ENCODE measurements around the gene CLEC6A.
A peak's percentile ranks its signal among the peaks of the same experiment; 100 is the strongest.
"Not testable (repeated sequence)": the region's sequence is repeated elsewhere in the genome, so short reads cannot be mapped to it uniquely, and the experiment has no call there.

The CLEC6A gene

GRCh38 chr12:8495671-8496070 is 39.9 kb downstream of the CLEC6A start:
- Histone ChIP-seq H3K4me1 (ENCODE audit: control insufficient read depth, insufficient read depth, low read length) (peaks cover 19% of the 10 kb centered on the region), H3K27ac (ENCODE audit: low read depth, low read length) (peak overlapping the region; percentile 39)
- H3K36me3 ChIP-seq (ENCODE audit: control insufficient read depth, insufficient read depth, low read length); H3K4me3 ChIP-seq (ENCODE audit: low read depth, low read length); H3K9ac ChIP-seq (ENCODE audit: low read depth, low read length); H3K9me3 ChIP-seq (ENCODE audit: control insufficient read depth, insufficient read depth, low read length); H3K27me3 ChIP-seq (ENCODE audit: control insufficient read depth, insufficient read depth, low read length): not testable (repeated sequence)

- not testable (repeated sequence) for H3K36me3 ChIP-seq (ENCODE audit: control insufficient read depth, insufficient read depth, low read length); H3K4me3 ChIP-seq (ENCODE audit: low read depth, low read length); H3K9ac ChIP-seq (ENCODE audit: low read depth, low read length); H3K27me3 ChIP-seq (ENCODE audit: control insufficient read depth, insufficient read depth, low read length); H3K9me3 ChIP-seq (ENCODE audit: control insufficient read depth, insufficient read depth, low read length)
- Histone ChIP-seq H3K27ac (ENCODE audit: low read depth, low read length) (peak overlapping the region; percentile 39), H3K4me1 (ENCODE audit: control insufficient read depth, insufficient read depth, low read length) (peaks cover 19% of the 10 kb centered on the region)
These were observed 40.3 kb downstream of the CLEC6A start for GRCh38 chr12:8496074-8496473.

- Histone ChIP-seq H3K4me1 (ENCODE audit: control insufficient read depth, insufficient read depth, low read length) (peaks cover 19% of the 10 kb centered on the region), H3K9ac (ENCODE audit: low read depth, low read length) (no peak overlapping the region), H3K4me3 (ENCODE audit: low read depth, low read length) (no peak overlapping the region), H3K27ac (ENCODE audit: low read depth, low read length) (no peak overlapping the region), H3K9me3 (ENCODE audit: control insufficient read depth, insufficient read depth, low read length) (no peaks in the 10 kb centered on the region), H3K27me3 (ENCODE audit: control insufficient read depth, insufficient read depth, low read length) (no peaks in the 10 kb centered on the region), H3K36me3 (ENCODE audit: control insufficient read depth, insufficient read depth, low read length) (no peaks in the 10 kb centered on the region)
These were observed 43.9 kb downstream of the CLEC6A start for GRCh38 chr12:8499616-8500015.

GRCh38 chr12:8501720-8502119 is 46.0 kb downstream of the CLEC6A start:
- Histone ChIP-seq H3K27me3 (ENCODE audit: control insufficient read depth, insufficient read depth, low read length) (no peaks in the 10 kb centered on the region), H3K9ac (ENCODE audit: low read depth, low read length) (no peak overlapping the region), H3K4me3 (ENCODE audit: low read depth, low read length) (no peak overlapping the region), H3K4me1 (ENCODE audit: control insufficient read depth, insufficient read depth, low read length) (peaks cover 13% of the 10 kb centered on the region), H3K9me3 (ENCODE audit: control insufficient read depth, insufficient read depth, low read length) (no peaks in the 10 kb centered on the region), H3K27ac (ENCODE audit: low read depth, low read length) (no peak overlapping the region), H3K36me3 (ENCODE audit: control insufficient read depth, insufficient read depth, low read length) (no peaks in the 10 kb centered on the region)

- H3K4me3 ChIP-seq (ENCODE audit: low read depth, low read length): no peak overlapping the region
- peaks cover 23% of the 10 kb centered on the region for H3K4me1 ChIP-seq (ENCODE audit: control insufficient read depth, insufficient read depth, low read length)
- H3K27me3 ChIP-seq (ENCODE audit: control insufficient read depth, insufficient read depth, low read length): no peaks in the 10 kb centered on the region
- H3K9ac ChIP-seq (ENCODE audit: low read depth, low read length): no peak overlapping the region
- H3K36me3 ChIP-seq (ENCODE audit: control insufficient read depth, insufficient read depth, low read length): no peaks in the 10 kb centered on the region
- H3K9me3 ChIP-seq (ENCODE audit: control insufficient read depth, insufficient read depth, low read length): no peaks in the 10 kb centered on the region
- H3K27ac ChIP-seq (ENCODE audit: low read depth, low read length): no peak overlapping the region
These were observed 48.6 kb downstream of the CLEC6A start for GRCh38 chr12:8504351-8504750.

GRCh38 chr12:8507596-8507995 is 51.8 kb downstream of the CLEC6A start:
- Histone ChIP-seq H3K9ac (ENCODE audit: low read depth, low read length) (no peak overlapping the region), H3K27ac (ENCODE audit: low read depth, low read length) (no peak overlapping the region), H3K4me3 (ENCODE audit: low read depth, low read length) (no peak overlapping the region), H3K27me3 (ENCODE audit: control insufficient read depth, insufficient read depth, low read length) (no peaks in the 10 kb centered on the region), H3K4me1 (ENCODE audit: control insufficient read depth, insufficient read depth, low read length) (peaks cover 19% of the 10 kb centered on the region), H3K9me3 (ENCODE audit: control insufficient read depth, insufficient read depth, low read length) (no peaks in the 10 kb centered on the region), H3K36me3 (ENCODE audit: control insufficient read depth, insufficient read depth, low read length) (no peaks in the 10 kb centered on the region)

- H3K4me3 ChIP-seq (ENCODE audit: low read depth, low read length): no peak overlapping the region
- H3K27me3 ChIP-seq (ENCODE audit: control insufficient read depth, insufficient read depth, low read length): no peaks in the 10 kb centered on the region
- peaks cover 19% of the 10 kb centered on the region for H3K4me1 ChIP-seq (ENCODE audit: control insufficient read depth, insufficient read depth, low read length)
- no peak overlapping the region for H3K27ac ChIP-seq (ENCODE audit: low read depth, low read length)
- H3K9me3 ChIP-seq (ENCODE audit: control insufficient read depth, insufficient read depth, low read length): no peaks in the 10 kb centered on the region
- H3K9ac ChIP-seq (ENCODE audit: low read depth, low read length): no peak overlapping the region
- no peaks in the 10 kb centered on the region for H3K36me3 ChIP-seq (ENCODE audit: control insufficient read depth, insufficient read depth, low read length)
These were observed 52.5 kb downstream of the CLEC6A start for GRCh38 chr12:8508223-8508622.

GRCh38 chr12:8508910-8509841 is 53.4 kb downstream of the CLEC6A start:
- no peak overlapping the region for H3K9ac ChIP-seq (ENCODE audit: low read depth, low read length)
- H3K9me3 ChIP-seq (ENCODE audit: control insufficient read depth, insufficient read depth, low read length): no peaks in the 10 kb centered on the region
- H3K4me1 ChIP-seq (ENCODE audit: control insufficient read depth, insufficient read depth, low read length): peaks cover 19% of the 10 kb centered on the region
- no peak overlapping the region for H3K27ac ChIP-seq (ENCODE audit: low read depth, low read length)
- H3K4me3 ChIP-seq (ENCODE audit: low read depth, low read length): no peak overlapping the region
- no peaks in the 10 kb centered on the region for H3K36me3 ChIP-seq (ENCODE audit: control insufficient read depth, insufficient read depth, low read length)
- H3K27me3 ChIP-seq (ENCODE audit: control insufficient read depth, insufficient read depth, low read length): no peaks in the 10 kb centered on the region

GRCh38 chr12:8513256-8513655 is 57.5 kb downstream of the CLEC6A start, which contains the start of gene CLEC4D:
Gene CLEC4D, plus strand, starts transcription at chr12:8513503. Its CDS starts 230 bp downstream, at chr12:8513733.
- Histone ChIP-seq H3K9me3 (ENCODE audit: control insufficient read depth, insufficient read depth, low read length) (no peaks in the 10 kb centered on the region), H3K4me3 (ENCODE audit: low read depth, low read length) (no peak within 1 kb of the TSS), H3K27ac (ENCODE audit: low read depth, low read length) (no peak within 1 kb of the TSS), H3K27me3 (ENCODE audit: control insufficient read depth, insufficient read depth, low read length) (no peaks in the 10 kb centered on the region), H3K9ac (ENCODE audit: low read depth, low read length) (no peak within 1 kb of the TSS), H3K4me1 (ENCODE audit: control insufficient read depth, insufficient read depth, low read length) (peaks cover 14% of the 10 kb centered on the region), H3K36me3 (ENCODE audit: control insufficient read depth, insufficient read depth, low read length) (no peaks in the 10 kb centered on the region)

- H3K9ac ChIP-seq (ENCODE audit: low read depth, low read length): no peak overlapping the region
- H3K36me3 ChIP-seq (ENCODE audit: control insufficient read depth, insufficient read depth, low read length): no peaks in the 10 kb centered on the region
- H3K27ac ChIP-seq (ENCODE audit: low read depth, low read length): no peak overlapping the region
- no peaks in the 10 kb centered on the region for H3K27me3 ChIP-seq (ENCODE audit: control insufficient read depth, insufficient read depth, low read length)
- no peak overlapping the region for H3K4me3 ChIP-seq (ENCODE audit: low read depth, low read length)
- no peaks in the 10 kb centered on the region for H3K9me3 ChIP-seq (ENCODE audit: control insufficient read depth, insufficient read depth, low read length)
- no peaks in the 10 kb centered on the region for H3K4me1 ChIP-seq (ENCODE audit: control insufficient read depth, insufficient read depth, low read length)
These were observed 62.2 kb downstream of the CLEC6A start for GRCh38 chr12:8517971-8518370.

- H3K27me3 ChIP-seq (ENCODE audit: control insufficient read depth, insufficient read depth, low read length): no peaks in the 10 kb centered on the region
- H3K9ac ChIP-seq (ENCODE audit: low read depth, low read length): no peak overlapping the region
- H3K9me3 ChIP-seq (ENCODE audit: control insufficient read depth, insufficient read depth, low read length): no peaks in the 10 kb centered on the region
- H3K27ac ChIP-seq (ENCODE audit: low read depth, low read length): no peak overlapping the region
- no peak overlapping the region for H3K4me3 ChIP-seq (ENCODE audit: low read depth, low read length)
- H3K36me3 ChIP-seq (ENCODE audit: control insufficient read depth, insufficient read depth, low read length): no peaks in the 10 kb centered on the region
- no peaks in the 10 kb centered on the region for H3K4me1 ChIP-seq (ENCODE audit: control insufficient read depth, insufficient read depth, low read length)
These were observed 63.4 kb downstream of the CLEC6A start for GRCh38 chr12:8519171-8519570.

All from HUES48 (cell line).